H1 (cell line): ENCODE data around the gene CORO1C. TPM values are rescaled to one million over a fixed set of nuclear protein-coding genes. Genes with fewer than 3 reads are reported as not detected.
"Not testable (repeated sequence)": the region's sequence is repeated elsewhere in the genome, so short reads cannot be mapped to it uniquely, and the experiment has no call there.

Experiments
- CTCF ChIA-PET: fragments of 300-600 bp; sonication (Branson Sonifier 250); formaldehyde crosslinking; loops from one replicate; lab custom pipeline; 2021; ENCODE audit not compliant: partially characterized antibody; lab: Charles Lee
- POLR2A ChIA-PET: fragments of 300-600 bp; sonication (Branson Sonifier 250); formaldehyde crosslinking; loops from one replicate; lab custom pipeline; 2021; ENCODE audit warnings: inconsistent platforms; ENCODE audit not compliant: partially characterized antibody; lab: Charles Lee
- DNase-seq, 2 experiments: peaks; one replicate each; pipeline versions ENCODE4 v3.0.0 to v3.0.0-alpha.2; 2010 to 2022; ENCODE audit warnings: low spot score in 2 of 2, low read depth in 1 of 2, mixed read lengths in 1 of 2
- FAIRE-seq: peaks from 2 replicates; lab custom pipeline; 2011; peaks lifted over from hg19 to GRCh38; lab: Jason Lieb, UNC
- H2AFZ ChIP-seq: 2 replicates; pipeline ENCODE4 v1.8.1; 2012; ENCODE audit warnings: low read length, inconsistent platforms
- H2AK5ac ChIP-seq: 2 replicates; pipeline ENCODE4 v1.6.1; 2013; ENCODE audit warnings: low read depth, low read length
- H2BK120ac ChIP-seq: replicated peaks from 2 replicates; pipeline ENCODE3; 2013; ENCODE audit warnings: low read depth, low read length, inconsistent platforms
- H2BK12ac ChIP-seq: 2 replicates; pipeline ENCODE4 v1.6.1; 2013; ENCODE audit warnings: low read depth, low read length
- H2BK15ac ChIP-seq: 2 replicates; pipeline ENCODE4 v1.6.1; 2013; ENCODE audit warnings: low read length
- H2BK20ac ChIP-seq: 2 replicates; pipeline ENCODE4 v1.6.1; 2013; ENCODE audit warnings: low read length
- H2BK5ac ChIP-seq: 2 replicates; pipeline ENCODE4 v1.6.1; 2013; ENCODE audit warnings: low read depth, low read length
- H3K14ac ChIP-seq: 2 replicates; pipeline ENCODE4 v1.6.1; 2013; ENCODE audit warnings: inconsistent platforms; ENCODE audit not compliant: insufficient read length
- H3K18ac ChIP-seq: 2 replicates; pipeline ENCODE4 v1.6.1; 2013; ENCODE audit warnings: low read length; ENCODE audit errors: extremely low read depth
- H3K23ac ChIP-seq: 2 replicates; pipeline ENCODE4 v1.6.1; 2013; ENCODE audit warnings: inconsistent platforms; ENCODE audit not compliant: insufficient read length
- H3K23me2 ChIP-seq: 2 replicates; pipeline ENCODE4 v1.6.1; 2013; ENCODE audit warnings: low read depth, low read length
- H3K27ac ChIP-seq: 2 replicates; pipeline ENCODE4 v1.6.1; 2011; ENCODE audit warnings: low read depth, low read length, inconsistent platforms
- H3K27me3 ChIP-seq, 4 experiments: replicated peaks in 1 of 4; 1 replicate in 1 of 4; 2 replicates in 3 of 4; pipeline versions ENCODE4 v1.6.1 to v1.8.1; 2011 to 2013; ENCODE audit warnings: low read length in 3 of 4, mild to moderate bottlenecking in 3 of 4, inconsistent platforms in 2 of 4, mixed read lengths in 2 of 4, moderate library complexity in 1 of 4; ENCODE audit not compliant: control insufficient read depth in 3 of 4, insufficient read depth in 3 of 4; ENCODE audit errors: extremely low read depth in 1 of 4
- H3K36me3 ChIP-seq, 4 experiments: 2 replicates each; pipeline versions ENCODE4 v1.6.1 to v1.8.1; 2011 to 2013; ENCODE audit warnings: mild to moderate bottlenecking in 4 of 4, low read length in 3 of 4, moderate library complexity in 2 of 4, control low read depth in 1 of 4, inconsistent platforms in 1 of 4; ENCODE audit not compliant: insufficient read depth in 4 of 4, control insufficient read depth in 2 of 4
- H3K4ac ChIP-seq: replicated peaks from 2 replicates; pipeline ENCODE3; 2013; ENCODE audit warnings: low read length, low read depth, mixed read lengths, inconsistent platforms; ENCODE audit not compliant: insufficient read length
- H3K4me1 ChIP-seq, 4 experiments: replicated peaks in 1 of 4; 1 replicate in 1 of 4; 2 replicates in 3 of 4; pipeline versions ENCODE4 v1.6.1 to v1.8.1; 2011 to 2013; ENCODE audit warnings: low read length in 3 of 4, inconsistent platforms in 2 of 4, mixed read lengths in 1 of 4; ENCODE audit not compliant: insufficient read depth in 4 of 4, control insufficient read depth in 3 of 4
- H3K4me2 ChIP-seq, 2 experiments: 2 replicates each; pipeline versions ENCODE4 v1.6.1 to v1.8.1; 2011 to 2013; ENCODE audit warnings: low read depth in 2 of 2, low read length in 2 of 2, control low read depth in 1 of 2, inconsistent platforms in 1 of 2, mild to moderate bottlenecking in 1 of 2; ENCODE audit not compliant: insufficient read depth in 1 of 2
- H3K4me3 ChIP-seq, 4 experiments: fragments of 200-600, 300-600 bp in 1 of 4; sonication (generic), shearing (Covaris generic), sonication (Bioruptor Twin) in 1 of 4; 2 replicates each; pipeline versions ENCODE4 v1.5.1 to v1.8.1; 2011 to 2016; ENCODE audit warnings: low read length in 4 of 4, low read depth in 3 of 4, control low read depth in 2 of 4, inconsistent platforms in 2 of 4, mild to moderate bottlenecking in 2 of 4, mixed read lengths in 1 of 4, moderate library complexity in 1 of 4; ENCODE audit not compliant: insufficient read depth in 2 of 4; ENCODE audit errors: extremely low read depth in 1 of 4
- H3K56ac ChIP-seq: replicated peaks from 2 replicates; pipeline ENCODE3; 2013; ENCODE audit warnings: low read depth, mild to moderate bottlenecking, mixed read lengths, low read length, inconsistent platforms; ENCODE audit not compliant: insufficient read length
- H3K79me1 ChIP-seq: 2 replicates; pipeline ENCODE4 v1.6.1; 2013; ENCODE audit warnings: low read depth, low read length, control low read depth
- H3K79me2 ChIP-seq, 2 experiments: 2 replicates each; pipeline versions ENCODE4 v1.6.1 to v1.8.1; 2012 to 2013; ENCODE audit warnings: low read length in 2 of 2, mild to moderate bottlenecking in 2 of 2, inconsistent platforms in 1 of 2; ENCODE audit not compliant: insufficient read depth in 2 of 2, control insufficient read depth in 1 of 2
- H3K9ac ChIP-seq, 4 experiments: replicated peaks in 1 of 4; 1 replicate in 1 of 4; 2 replicates in 3 of 4; pipeline versions ENCODE4 v1.6.1 to v1.8.1; 2011 to 2013; ENCODE audit warnings: low read depth in 3 of 4, low read length in 3 of 4, control low read depth in 2 of 4, mild to moderate bottlenecking in 2 of 4, moderate library complexity in 2 of 4, inconsistent platforms in 1 of 4; ENCODE audit errors: extremely low read depth in 1 of 4
- H3K9me3 ChIP-seq, 2 experiments: 2 replicates each; pipeline versions ENCODE4 v1.6.1 to v1.8.1; 2012 to 2013; ENCODE audit warnings: mild to moderate bottlenecking in 2 of 2, moderate library complexity in 2 of 2, control low read depth in 1 of 2, inconsistent platforms in 1 of 2, low read depth in 1 of 2, low read length in 1 of 2, mixed read lengths in 1 of 2; ENCODE audit not compliant: insufficient read depth in 2 of 2
- H4K20me1 ChIP-seq, 2 experiments: replicated peaks in 1 of 2; 2 replicates each; pipeline versions ENCODE3 to v1.8.1; 2011 to 2013; ENCODE audit warnings: inconsistent platforms in 2 of 2, low read length in 2 of 2, mild to moderate bottlenecking in 1 of 2; ENCODE audit not compliant: insufficient read depth in 2 of 2, control insufficient read depth in 1 of 2
- H4K5ac ChIP-seq: 2 replicates; pipeline ENCODE4 v1.6.1; 2013; ENCODE audit warnings: low read length, low read depth, mixed read lengths, inconsistent platforms; ENCODE audit not compliant: insufficient read length
- H4K8ac ChIP-seq: 2 replicates; pipeline ENCODE4 v1.8.0; 2013; ENCODE audit warnings: mild to moderate bottlenecking, moderate library complexity, low read length, inconsistent platforms; ENCODE audit not compliant: insufficient read depth; ENCODE audit errors: extremely low read depth
- H4K91ac ChIP-seq: replicated peaks from 2 replicates; pipeline ENCODE3; 2013; ENCODE audit warnings: low read length, mixed read lengths, inconsistent platforms; ENCODE audit not compliant: insufficient read length
- WGBS, 2 experiments: shearing (Covaris generic) in 1 of 2; methylation state at CpG; one replicate each; pipeline versions ENCODE4 v1.1.6 to v1.1.7; 2013 to 2015; ENCODE audit warnings: low lambda C conversion rate in 2 of 2, mixed read lengths in 2 of 2, inconsistent platforms in 1 of 2, low coverage in 1 of 2, missing lambda C conversion rate in 1 of 2; ENCODE audit not compliant: insufficient replicate concordance in 2 of 2, insufficient coverage in 1 of 2, insufficient read length in 1 of 2; ENCODE audit errors: extremely low coverage in 1 of 2, missing lambda C conversion rate in 1 of 2; 5-methylcytosine and 5-hydroxymethylcytosine counted together
- polyA plus RNA-seq, 7 experiments: library from polyadenylated mRNA; depleted of rRNA in 3 of 7; stranded (reverse) in 5 of 7; unstranded in 2 of 7; fragments of >200 nt in 5 of 7; fragments of 200-250 nt in 2 of 7; gene quantifications; 1 replicate in 5 of 7; 2 replicates in 1 of 7; 4 replicates in 1 of 7; pipeline versions ENCODE4 v1.2.1 to v1.2.3, GENCODE V29; 2011 to 2013; ENCODE audit warnings: missing spikeins in 2 of 7, mixed read lengths in 2 of 7
- total RNA-seq: library from RNA; stranded (reverse); fragmentation: NEBNext Ultra II Directional; extraction: Animal tissue kit (Norgen Biotek cat#: 25700); gene quantifications from 2 replicates; pipeline ENCODE4 v1.2.1, GENCODE V29; 2021

The CORO1C gene
- total and polyA plus RNA-seq, 2 of the 8 experiments (the other 6 are each of a cell fraction or from before 2014, with no cell fraction given): 72.7 to 120 TPM

GRCh38 chr12:108655812-108656175, 75.5 kb downstream of the CORO1C start:
- H4K91ac ChIP-seq, H4K20me1 ChIP-seq, H3K23ac ChIP-seq, H4K5ac ChIP-seq, H3K4me3 ChIP-seq, H2BK5ac ChIP-seq, H3K79me2 ChIP-seq, H2BK20ac ChIP-seq, H3K14ac ChIP-seq, H3K9ac ChIP-seq, H2AK5ac ChIP-seq, DNase-seq, H3K56ac ChIP-seq, FAIRE-seq, H2BK12ac ChIP-seq, H3K4me2 ChIP-seq, H3K18ac ChIP-seq, H2BK120ac ChIP-seq, H3K23me2 ChIP-seq, H3K79me1 ChIP-seq, H2AFZ ChIP-seq, H3K4ac ChIP-seq, H3K27ac ChIP-seq, H2BK15ac ChIP-seq, POLR2A ChIA-PET, H3K27me3 ChIP-seq, H4K8ac ChIP-seq, H3K9me3 ChIP-seq: not testable (repeated sequence)
- WGBS, 2 experiments: no CpG with 5 or more reads among the region's 28 CpGs
- CTCF ChIA-PET: interaction anchor here (0.8 to 1.2 kb wide), 3 partner anchors 9 to 148 kb away, joined by 4 to 5 read pairs (median 5); no protein-coding TSS in a partner anchor
- Histone ChIP-seq H3K36me3 (peaks cover 4 to 44% (median 25%) of the 10 kb centered on the region in 4 experiments; a peak in 7 of 8 replicates), H3K4me1 (peaks cover 3 to 12% (median 8%) of the 10 kb centered on the region in 4 experiments; a peak in 6 of 7 replicates)

DNA sequence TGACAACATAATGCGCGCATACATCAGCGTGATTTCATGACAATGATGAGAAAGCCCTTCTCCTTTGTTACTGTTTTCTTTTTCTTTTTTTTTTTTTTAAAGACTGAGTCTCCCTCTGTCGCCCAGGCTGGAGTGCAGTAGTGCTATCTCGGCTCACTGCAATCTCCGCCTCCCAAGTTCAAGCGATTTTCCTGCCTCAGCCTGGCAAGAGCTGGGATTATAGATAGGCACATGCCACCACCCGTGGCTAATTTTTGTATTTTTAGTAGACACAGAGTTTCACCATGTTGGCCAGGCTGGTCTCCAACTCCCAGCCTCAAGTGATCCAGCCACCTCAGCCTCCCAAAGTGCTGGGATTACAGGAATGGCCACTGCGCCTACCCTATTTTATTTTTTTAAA, 76.7 kb downstream of the CORO1C start:
- H3K79me2 ChIP-seq, H3K4me2 ChIP-seq, H2BK120ac ChIP-seq, H4K20me1 ChIP-seq, H3K56ac ChIP-seq, H2BK20ac ChIP-seq, H3K23ac ChIP-seq, DNase-seq, H2BK12ac ChIP-seq, H4K8ac ChIP-seq, H3K14ac ChIP-seq, H3K79me1 ChIP-seq, H3K18ac ChIP-seq, H3K4me3 ChIP-seq, H4K5ac ChIP-seq, H4K91ac ChIP-seq, H2BK15ac ChIP-seq, H3K23me2 ChIP-seq, H3K27ac ChIP-seq, H3K9ac ChIP-seq, H2BK5ac ChIP-seq, H3K4ac ChIP-seq, H3K27me3 ChIP-seq, H2AFZ ChIP-seq, H3K9me3 ChIP-seq, FAIRE-seq, H2AK5ac ChIP-seq: not testable (repeated sequence)
- 89% methylated on average over 7 of the region's 9 CpGs; no CpG with 5 or more reads in 1 of the 2 experiments for WGBS, 2 experiments
- ChIA-PET POLR2A (interaction anchor here (1.3 kb wide), 1 partner anchor 13 kb away, joined by 3 read pairs; no protein-coding TSS in a partner anchor), CTCF (interaction anchor here (1.0 to 1.7 kb wide), 3 partner anchors 10 to 149 kb away, joined by 5 to 11 read pairs (median 5); no protein-coding TSS in a partner anchor)
- H3K4me1 ChIP-seq: peaks cover 3 to 12% (median 8%) of the 10 kb centered on the region in 4 experiments; a peak in 6 of 7 replicates
- peaks cover 4 to 52% (median 28%) of the 10 kb centered on the region in 4 experiments; a peak in 7 of 8 replicates for H3K36me3 ChIP-seq
